Fibroblast of lung (primary cell): ENCODE results near the gene BBX. TPM values are rescaled to one million over a fixed set of nuclear protein-coding genes. Genes with fewer than 3 reads are reported as not detected.

Experiments used
- DNase-seq, 2 donors: peaks; one replicate each; pipeline versions ENCODE4 v3.0.0 to v3.0.0-alpha.2; 2010; ENCODE audit warnings: low read depth in 2 of 2
- H2AFZ ChIP-seq: 2 replicates; pipeline ENCODE4 v1.5.1; 2012; ENCODE audit warnings: low read length, control low read depth, inconsistent platforms
- H3K27ac ChIP-seq: 2 replicates; pipeline ENCODE4 v1.5.1; 2011; ENCODE audit warnings: low read length, control low read depth; ENCODE audit not compliant: insufficient read depth
- H3K27me3 ChIP-seq: 2 replicates; pipeline ENCODE4 v1.5.1; 2011; ENCODE audit warnings: mild to moderate bottlenecking, low read length; ENCODE audit not compliant: control insufficient read depth, insufficient read depth
- H3K36me3 ChIP-seq: 2 replicates; pipeline ENCODE4 v1.5.1; 2011; ENCODE audit warnings: low read length; ENCODE audit not compliant: control insufficient read depth, insufficient read depth
- H3K4me1 ChIP-seq: 2 replicates; pipeline ENCODE4 v1.5.1; 2011; ENCODE audit warnings: low read length; ENCODE audit not compliant: control insufficient read depth, insufficient read depth; ENCODE audit errors: extremely low read depth
- H3K4me2 ChIP-seq: 2 replicates; pipeline ENCODE4 v1.5.1; 2011; ENCODE audit warnings: low read length, control low read depth; ENCODE audit not compliant: insufficient read depth; ENCODE audit errors: extremely low read depth
- H3K4me3 ChIP-seq, 4 experiments: fragments of 200-600 bp in 1 of 4; sonication (generic) in 1 of 4; replicated peaks in 1 of 4; 2 replicates each; pipeline ENCODE4 v1.5.1; 2011 to 2016; ENCODE audit warnings: low read length in 4 of 4, low read depth in 3 of 4, mild to moderate bottlenecking in 3 of 4, control low read depth in 2 of 4, inconsistent platforms in 1 of 4, mixed read lengths in 1 of 4; ENCODE audit not compliant: insufficient read depth in 1 of 4; ENCODE audit errors: control extremely low read depth in 1 of 4
- H3K79me2 ChIP-seq: 2 replicates; pipeline ENCODE4 v1.5.1; 2012; ENCODE audit warnings: mild to moderate bottlenecking, low read length, inconsistent platforms; ENCODE audit not compliant: control insufficient read depth, insufficient read depth
- H3K9ac ChIP-seq: 2 replicates; pipeline ENCODE4 v1.5.1; 2011; ENCODE audit warnings: mild to moderate bottlenecking, low read length, control low read depth; ENCODE audit not compliant: insufficient read depth
- H3K9me3 ChIP-seq: 2 replicates; pipeline ENCODE4 v1.5.1; 2012; ENCODE audit warnings: low read depth, low read length; ENCODE audit not compliant: control insufficient read depth, insufficient read depth
- H4K20me1 ChIP-seq: 2 replicates; pipeline ENCODE4 v1.5.1; 2011; ENCODE audit warnings: low read length; ENCODE audit not compliant: control insufficient read depth, insufficient read depth; ENCODE audit errors: extremely low read depth
- EZH2 ChIP-seq: IDR thresholded peaks from 2 replicates; pipeline ENCODE4 v1.5.1; 2012; ENCODE audit warnings: low read length, control low read depth, mild to moderate bottlenecking; ENCODE audit errors: missing control alignments
- polyA plus RNA-seq, 2 donors: library from polyadenylated mRNA; depleted of rRNA in 1 of 2; stranded (reverse) in 1 of 2; unstranded in 1 of 2; fragments of >200 nt; gene quantifications; 2 replicates each; pipeline ENCODE4 v1.2.1, GENCODE V29; 2011 to 2012; ENCODE audit warnings: missing spikeins in 1 of 2
- total RNA-seq: library from RNA; depleted of rRNA; stranded (reverse); fragments of >200 nt; gene quantifications from 2 replicates; pipeline ENCODE4 v1.2.1, GENCODE V29; 2014
- TF ChIP-seq, protein P1 (sequence below), 2 donors: IDR thresholded peaks in 1 of 2; conservative IDR thresholded peaks in 1 of 2; 1 replicate in 1 of 2; 2 replicates in 1 of 2; pipeline ENCODE4 v1.5.1; 2011 to 2012; ENCODE audit warnings: low read length in 2 of 2, control low read depth in 1 of 2, inconsistent platforms in 1 of 2, low read depth in 1 of 2, mild to moderate bottlenecking in 1 of 2

Gene BBX
- total and polyA plus RNA-seq, 2 donors (not counting 1 experiment from before 2014, with no cell fraction given): 50.0 to 71.2 TPM

DNA sequence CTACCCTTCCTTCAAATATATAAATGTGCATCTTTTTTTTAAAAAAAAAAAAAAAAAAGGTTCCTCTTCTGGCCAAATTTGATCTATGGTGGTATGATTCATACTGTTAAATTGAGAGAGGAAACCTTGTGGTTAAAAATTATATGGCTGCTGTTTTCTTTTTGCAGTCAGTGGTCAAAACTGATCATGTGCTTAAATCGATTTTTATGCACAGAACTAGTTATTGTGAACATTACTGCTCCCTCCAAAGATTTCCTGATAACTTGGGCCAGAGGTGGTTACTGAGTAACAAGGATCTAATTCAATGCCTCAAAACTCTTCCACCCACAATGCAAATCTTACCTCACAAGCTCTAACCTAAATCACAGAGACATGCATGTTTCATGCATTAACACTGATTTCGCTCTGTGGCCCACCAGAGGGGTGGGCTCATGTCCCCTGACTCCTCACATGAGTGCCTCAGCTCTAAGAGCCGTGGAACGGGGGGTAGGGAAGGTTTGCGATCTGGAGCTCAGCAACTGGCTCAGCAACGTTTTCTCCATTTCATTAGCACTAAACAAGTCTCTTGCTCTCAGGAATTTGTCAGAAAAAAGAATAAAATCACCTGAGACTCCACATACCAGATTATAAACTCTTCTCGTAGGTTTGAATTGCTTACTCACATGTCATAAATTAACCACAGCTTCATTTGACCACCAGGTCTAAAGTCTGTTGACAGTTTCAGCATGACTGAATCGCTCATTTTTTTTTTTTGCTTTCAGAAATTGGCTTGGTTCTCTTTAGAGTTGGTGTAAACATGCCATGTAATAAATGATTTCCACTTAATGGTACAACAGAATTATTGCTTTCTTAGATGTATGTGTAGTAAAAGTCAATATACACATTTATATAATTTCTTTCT is 287.7 kb downstream of the BBX start:
- H3K27me3 ChIP-seq: no peaks in the 10 kb centered on the region
- peak; percentile 13 to 28 for DNase-seq
- no peak overlapping the region for H3K4me3 ChIP-seq
- H3K36me3 ChIP-seq: peaks cover 3% of the 10 kb centered on the region
- no peak overlapping the region for H3K4me2 ChIP-seq
- H2AFZ ChIP-seq: no peak overlapping the region
- no peaks in the 10 kb centered on the region for H3K9me3 ChIP-seq
- H3K79me2 ChIP-seq: no peaks in the 10 kb centered on the region
- no peak overlapping the region for H3K27ac ChIP-seq
- TF ChIP-seq EZH2: no peak
- TF ChIP-seq, protein P1, sequence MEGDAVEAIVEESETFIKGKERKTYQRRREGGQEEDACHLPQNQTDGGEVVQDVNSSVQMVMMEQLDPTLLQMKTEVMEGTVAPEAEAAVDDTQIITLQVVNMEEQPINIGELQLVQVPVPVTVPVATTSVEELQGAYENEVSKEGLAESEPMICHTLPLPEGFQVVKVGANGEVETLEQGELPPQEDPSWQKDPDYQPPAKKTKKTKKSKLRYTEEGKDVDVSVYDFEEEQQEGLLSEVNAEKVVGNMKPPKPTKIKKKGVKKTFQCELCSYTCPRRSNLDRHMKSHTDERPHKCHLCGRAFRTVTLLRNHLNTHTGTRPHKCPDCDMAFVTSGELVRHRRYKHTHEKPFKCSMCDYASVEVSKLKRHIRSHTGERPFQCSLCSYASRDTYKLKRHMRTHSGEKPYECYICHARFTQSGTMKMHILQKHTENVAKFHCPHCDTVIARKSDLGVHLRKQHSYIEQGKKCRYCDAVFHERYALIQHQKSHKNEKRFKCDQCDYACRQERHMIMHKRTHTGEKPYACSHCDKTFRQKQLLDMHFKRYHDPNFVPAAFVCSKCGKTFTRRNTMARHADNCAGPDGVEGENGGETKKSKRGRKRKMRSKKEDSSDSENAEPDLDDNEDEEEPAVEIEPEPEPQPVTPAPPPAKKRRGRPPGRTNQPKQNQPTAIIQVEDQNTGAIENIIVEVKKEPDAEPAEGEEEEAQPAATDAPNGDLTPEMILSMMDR (conservative IDR thresholded peaks at IDR 0.05 in 1 of 2, IDR thresholded peaks at IDR 0.05 in 1 of 2; ENCODE audit: low read depth in 1 of 2, low read length in 2 of 2): no peak
- H3K4me1 ChIP-seq: peaks cover 6% of the 10 kb centered on the region
- no peak overlapping the region for H3K9ac ChIP-seq
- no peaks in the 10 kb centered on the region for H4K20me1 ChIP-seq

DNA sequence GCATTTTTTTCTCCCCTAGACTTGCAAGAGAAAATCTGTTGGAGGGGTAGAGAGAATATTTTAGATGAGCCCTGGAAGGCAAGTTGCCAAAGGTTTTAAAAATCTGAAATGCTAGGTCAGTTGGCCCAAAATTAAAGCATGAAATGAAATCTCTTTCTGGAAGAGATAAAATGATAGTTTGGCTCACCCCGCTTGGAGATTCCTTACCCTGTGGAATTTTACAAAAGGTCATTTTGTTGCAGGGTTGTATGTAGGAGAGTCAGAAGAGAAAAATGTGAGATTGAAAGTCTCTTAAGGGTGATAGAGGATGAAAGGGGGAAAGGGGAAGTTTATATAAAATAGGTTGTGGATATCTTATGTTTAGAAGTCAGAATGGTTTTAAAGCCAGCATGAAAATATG is 290.3 kb downstream of the BBX start:
- Histone ChIP-seq H3K4me3 (no peak overlapping the region), H3K4me1 (peaks cover 6% of the 10 kb centered on the region), H4K20me1 (no peaks in the 10 kb centered on the region), H3K36me3 (no peaks in the 10 kb centered on the region), H2AFZ (no peak overlapping the region), H3K9ac (no peak overlapping the region), H3K27me3 (no peaks in the 10 kb centered on the region), H3K79me2 (no peaks in the 10 kb centered on the region), H3K4me2 (peak overlapping the region; percentile 62), H3K9me3 (no peaks in the 10 kb centered on the region), H3K27ac (peak overlapping the region; percentile 24)
- TF ChIP-seq, protein P1 (conservative IDR thresholded peaks at IDR 0.05 in 1 of 2, IDR thresholded peaks at IDR 0.05 in 1 of 2; ENCODE audit: low read depth in 1 of 2, low read length in 2 of 2): no peak
- TF ChIP-seq EZH2: no peak
- DNase-seq: peak; percentile 8 to 54

DNA sequence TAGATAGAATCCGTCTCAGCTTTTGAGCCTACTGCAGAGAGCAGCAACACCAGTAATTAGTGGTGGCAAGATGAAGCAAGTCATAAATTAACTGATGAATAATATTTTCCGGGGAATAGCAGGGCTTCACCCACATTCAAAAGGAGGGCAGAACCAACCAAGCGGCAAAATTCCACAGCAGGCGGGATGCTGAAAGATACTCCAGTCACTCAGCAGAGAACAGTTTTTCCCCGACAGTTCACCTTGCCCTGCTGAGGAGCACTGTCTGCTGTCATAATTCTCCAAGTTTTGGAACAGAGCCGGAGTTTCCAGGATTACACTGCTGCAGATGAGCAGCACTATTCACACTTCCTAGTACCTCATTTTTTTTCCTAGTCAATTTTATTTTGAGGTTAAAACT is 293.3 kb downstream of the BBX start:
- H4K20me1 ChIP-seq: no peaks in the 10 kb centered on the region
- no peaks in the 10 kb centered on the region for H3K79me2 ChIP-seq
- H3K9ac ChIP-seq: no peak overlapping the region
- no peak overlapping the region for H3K4me3 ChIP-seq
- no peaks in the 10 kb centered on the region for H3K27me3 ChIP-seq
- no peaks in the 10 kb centered on the region for H3K36me3 ChIP-seq
- TF ChIP-seq, protein P1 (conservative IDR thresholded peaks at IDR 0.05 in 1 of 2, IDR thresholded peaks at IDR 0.05 in 1 of 2; ENCODE audit: low read depth in 1 of 2, low read length in 2 of 2): no peak
- TF ChIP-seq EZH2: no peak
- no peak overlapping the region for H2AFZ ChIP-seq
- no peak overlapping the region for H3K27ac ChIP-seq
- H3K4me1 ChIP-seq: peaks cover 2% of the 10 kb centered on the region
- DNase-seq: no peak
- H3K9me3 ChIP-seq: no peaks in the 10 kb centered on the region
- no peak overlapping the region for H3K4me2 ChIP-seq
